ENCODE data around the gene B3GNT5.

Gene B3GNT5

DNA sequence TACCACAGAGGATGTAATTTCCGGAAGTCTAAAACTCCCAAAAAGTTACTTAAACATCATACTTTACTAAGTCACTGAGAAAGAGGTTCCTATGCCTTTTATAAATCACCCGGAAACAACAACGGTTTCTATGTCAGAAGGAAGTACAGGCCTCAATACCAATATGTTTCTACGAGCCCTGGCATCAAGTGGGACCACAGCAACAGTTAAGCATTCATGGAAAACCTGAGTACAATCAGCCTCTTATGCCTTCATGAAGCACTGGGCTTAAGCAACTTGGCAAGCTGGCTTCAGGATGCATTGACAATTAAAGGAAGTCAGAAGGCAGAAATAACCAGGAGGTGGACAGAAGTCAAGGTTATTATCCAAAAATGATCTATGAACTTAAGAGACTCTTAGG, 19.1 kb upstream of the B3GNT5 start:
- DNase-seq, result no peak
- Histone ChIP-seq H3K27ac (no peak overlapping the region), H3K27me3 (ENCODE audit: insufficient read depth, low read depth, severe bottlenecking) (no peaks in the 10 kb centered on the region), H3K36me3 (no peaks in the 10 kb centered on the region), H3K4me3 (ENCODE audit: low read depth, low read length) (no peak overlapping the region), H3K9me3 (ENCODE audit: severe bottlenecking) (no peaks in the 10 kb centered on the region)
- TF ChIP-seq, protein P1, sequence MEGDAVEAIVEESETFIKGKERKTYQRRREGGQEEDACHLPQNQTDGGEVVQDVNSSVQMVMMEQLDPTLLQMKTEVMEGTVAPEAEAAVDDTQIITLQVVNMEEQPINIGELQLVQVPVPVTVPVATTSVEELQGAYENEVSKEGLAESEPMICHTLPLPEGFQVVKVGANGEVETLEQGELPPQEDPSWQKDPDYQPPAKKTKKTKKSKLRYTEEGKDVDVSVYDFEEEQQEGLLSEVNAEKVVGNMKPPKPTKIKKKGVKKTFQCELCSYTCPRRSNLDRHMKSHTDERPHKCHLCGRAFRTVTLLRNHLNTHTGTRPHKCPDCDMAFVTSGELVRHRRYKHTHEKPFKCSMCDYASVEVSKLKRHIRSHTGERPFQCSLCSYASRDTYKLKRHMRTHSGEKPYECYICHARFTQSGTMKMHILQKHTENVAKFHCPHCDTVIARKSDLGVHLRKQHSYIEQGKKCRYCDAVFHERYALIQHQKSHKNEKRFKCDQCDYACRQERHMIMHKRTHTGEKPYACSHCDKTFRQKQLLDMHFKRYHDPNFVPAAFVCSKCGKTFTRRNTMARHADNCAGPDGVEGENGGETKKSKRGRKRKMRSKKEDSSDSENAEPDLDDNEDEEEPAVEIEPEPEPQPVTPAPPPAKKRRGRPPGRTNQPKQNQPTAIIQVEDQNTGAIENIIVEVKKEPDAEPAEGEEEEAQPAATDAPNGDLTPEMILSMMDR (IDR thresholded peaks at IDR 0.05; ENCODE audit: low read depth, low read length), result no peak

DNA sequence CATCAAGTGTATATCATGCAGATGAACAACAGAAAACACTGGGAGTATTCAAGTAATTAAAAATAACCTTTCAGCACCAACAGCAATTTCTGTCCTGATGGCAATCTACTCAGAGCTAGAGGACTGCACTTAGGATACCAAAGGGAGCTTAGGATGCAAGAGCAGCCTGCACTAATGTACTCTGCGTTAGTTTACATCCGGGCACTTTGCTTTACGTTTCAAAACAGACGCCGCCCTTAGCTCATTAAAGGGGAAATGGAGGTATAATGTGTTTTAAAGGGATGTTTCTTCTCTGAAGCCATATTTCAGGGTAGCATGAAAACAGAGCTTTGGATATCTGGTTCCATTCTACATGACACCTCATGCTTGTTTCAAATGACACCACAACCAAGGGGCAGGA, 14.0 kb upstream of the B3GNT5 start:
- Histone ChIP-seq H3K4me3 (ENCODE audit: low read depth, low read length) (no peak overlapping the region), H3K27me3 (ENCODE audit: insufficient read depth, low read depth, severe bottlenecking) (no peaks in the 10 kb centered on the region), H3K36me3 (no peaks in the 10 kb centered on the region), H3K27ac (no peak overlapping the region), H3K9me3 (ENCODE audit: severe bottlenecking) (peaks cover 16% of the 10 kb centered on the region)
- TF ChIP-seq, protein P1 (IDR thresholded peaks at IDR 0.05; ENCODE audit: low read depth, low read length), result no peak
- DNase-seq, result no peak

DNA sequence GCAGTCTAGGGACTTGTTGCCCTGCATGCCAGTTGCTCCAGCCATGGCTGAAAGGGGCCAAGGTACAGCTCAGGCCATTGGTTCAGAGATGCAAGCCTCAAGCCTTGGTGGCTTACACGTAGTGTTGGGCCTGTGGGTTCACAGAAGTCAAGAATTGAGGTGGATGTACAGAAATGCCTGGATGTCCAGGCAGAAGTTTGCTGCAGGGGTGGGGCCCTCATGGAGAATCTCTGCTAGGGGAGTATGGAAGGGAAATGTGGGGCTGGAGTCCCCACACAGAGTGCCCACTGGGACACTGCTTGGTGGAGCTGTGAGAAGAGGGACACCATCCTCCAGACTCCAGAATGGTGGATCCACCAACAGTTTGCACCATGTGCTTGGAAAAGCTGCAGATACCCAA, 10.6 kb upstream of the B3GNT5 start:
- no peaks in the 10 kb centered on the region for H3K27me3 ChIP-seq (ENCODE audit: insufficient read depth, low read depth, severe bottlenecking)
- no peak overlapping the region for H3K4me3 ChIP-seq (ENCODE audit: low read depth, low read length)
- no peak for DNase-seq
- no peaks in the 10 kb centered on the region for H3K36me3 ChIP-seq
- peaks cover 16% of the 10 kb centered on the region for H3K9me3 ChIP-seq (ENCODE audit: severe bottlenecking)
- H3K27ac ChIP-seq, result no peak overlapping the region
- TF ChIP-seq, protein P1 (IDR thresholded peaks at IDR 0.05; ENCODE audit: low read depth, low read length), result no peak

DNA sequence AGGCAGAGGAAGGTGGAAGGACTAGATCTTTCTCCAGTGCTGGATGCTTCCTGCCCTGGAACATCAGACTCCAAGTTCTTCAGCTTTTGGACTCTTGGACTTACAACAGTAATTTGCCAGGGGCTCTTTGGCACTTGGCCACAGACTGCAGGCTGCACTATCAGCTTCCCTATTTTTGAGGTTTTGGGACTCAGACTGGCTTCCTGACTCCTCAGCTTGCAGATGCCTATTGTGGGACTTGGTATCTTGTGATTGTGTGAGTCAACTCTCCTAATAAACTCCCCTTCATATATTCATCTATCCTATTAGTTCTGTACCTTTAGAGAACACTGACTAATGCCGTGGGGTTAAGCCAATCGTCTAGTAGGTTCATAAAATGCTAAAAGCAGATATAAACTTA, 8.8 kb upstream of the B3GNT5 start:
- no peak for DNase-seq
- no peaks in the 10 kb centered on the region for H3K36me3 ChIP-seq
- H3K27me3 ChIP-seq (ENCODE audit: insufficient read depth, low read depth, severe bottlenecking), result no peaks in the 10 kb centered on the region
- TF ChIP-seq, protein P1 (IDR thresholded peaks at IDR 0.05; ENCODE audit: low read depth, low read length), result no peak
- no peak overlapping the region for H3K4me3 ChIP-seq (ENCODE audit: low read depth, low read length)
- no peak overlapping the region for H3K27ac ChIP-seq
- peaks cover 16% of the 10 kb centered on the region for H3K9me3 ChIP-seq (ENCODE audit: severe bottlenecking)

DNA sequence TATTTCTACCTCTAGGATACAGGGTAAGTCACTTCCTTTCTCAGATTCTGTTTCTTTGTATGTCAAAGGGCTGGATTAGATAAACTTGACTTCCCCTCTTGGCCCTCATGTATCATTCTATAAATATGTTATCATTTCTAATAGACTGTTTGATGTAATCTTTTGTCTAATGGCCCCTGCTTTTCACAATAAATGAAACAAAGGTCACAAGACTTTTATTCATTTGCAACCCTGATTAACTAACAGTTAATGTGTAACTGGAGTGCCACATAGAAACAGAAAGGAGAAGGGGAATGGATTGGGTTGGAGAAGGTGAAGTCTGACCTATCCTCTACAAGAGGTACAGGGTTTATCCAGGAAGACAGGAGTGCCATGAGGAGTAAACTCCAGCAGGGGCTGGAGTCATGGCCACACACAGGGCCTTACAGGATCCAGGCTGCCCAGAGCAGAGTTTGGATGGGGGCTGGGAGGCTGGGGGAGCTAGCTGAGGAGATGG, 8.0 kb upstream of the B3GNT5 start:
- Histone ChIP-seq H3K9me3 (ENCODE audit: severe bottlenecking) (peaks cover 16% of the 10 kb centered on the region), H3K27ac (no peak overlapping the region), H3K27me3 (ENCODE audit: insufficient read depth, low read depth, severe bottlenecking) (no peaks in the 10 kb centered on the region), H3K36me3 (no peaks in the 10 kb centered on the region), H3K4me3 (ENCODE audit: low read depth, low read length) (no peak overlapping the region)
- TF ChIP-seq, protein P1 (IDR thresholded peaks at IDR 0.05; ENCODE audit: low read depth, low read length), result no peak
- DNase-seq, result no peak

DNA sequence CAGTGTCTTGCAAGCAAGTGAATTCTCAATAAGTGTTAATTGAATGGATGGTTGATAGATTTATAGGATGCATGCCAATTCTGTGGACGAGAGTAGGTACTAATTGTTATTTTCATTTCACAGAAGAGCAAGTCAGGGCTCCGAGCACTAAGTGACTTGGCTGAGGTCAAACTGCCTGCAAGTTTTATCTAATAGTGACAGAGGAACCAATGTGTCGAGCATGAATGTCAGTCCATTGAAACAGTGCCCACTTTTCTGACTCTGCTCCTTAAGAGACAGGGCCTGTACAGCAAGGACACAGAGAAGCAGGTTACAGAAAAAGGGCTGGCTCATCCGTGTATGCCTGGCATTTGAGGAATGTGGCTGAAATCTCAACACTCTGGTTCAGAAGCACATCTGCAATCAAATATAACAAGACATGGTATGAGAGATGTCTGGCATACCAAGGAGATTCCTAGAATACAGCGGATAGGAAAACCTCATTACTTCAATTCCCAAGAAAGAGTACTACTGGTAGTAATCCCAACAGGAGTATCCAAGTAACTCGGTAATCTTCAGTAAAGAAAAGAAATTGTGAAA, 6.0 kb upstream of the B3GNT5 start:
- DNase-seq, result no peak
- TF ChIP-seq, protein P1 (IDR thresholded peaks at IDR 0.05; ENCODE audit: low read depth, low read length), result no peak
- Histone ChIP-seq H3K27me3 (ENCODE audit: insufficient read depth, low read depth, severe bottlenecking) (no peaks in the 10 kb centered on the region), H3K9me3 (ENCODE audit: severe bottlenecking) (peaks cover 15% of the 10 kb centered on the region), H3K27ac (no peak overlapping the region), H3K36me3 (no peaks in the 10 kb centered on the region), H3K4me3 (ENCODE audit: low read depth, low read length) (no peak overlapping the region)

Measured in WERI-Rb-1 (cell line).